Breast epithelium (tissue), 4 donors: ENCODE results near the gene INPPL1. TPM values are rescaled to one million over a fixed set of nuclear protein-coding genes. Genes with fewer than 3 reads are reported as not detected.

Source experiments
- DNase-seq, 2 donors: peaks; one replicate each; pipeline ENCODE4 v3.0.0-alpha.2; 2019; ENCODE audit warnings: low spot score in 2 of 2
- H3K27ac ChIP-seq, 2 donors: fragments of 200-600 bp; sonication (generic) in 1 of 2; one replicate each; pipeline ENCODE4 v1.5.1; 2016 to 2019; ENCODE audit warnings: mild to moderate bottlenecking in 1 of 2
- H3K27me3 ChIP-seq, 2 donors: fragments of 200-600 bp; sonication (generic) in 1 of 2; one replicate each; pipeline versions ENCODE4 v1.5.1 to v1.6.0; 2017 to 2019; ENCODE audit warnings: control low read depth in 1 of 2, mild to moderate bottlenecking in 1 of 2
- H3K36me3 ChIP-seq: fragments of 200-600 bp; one replicate; pipeline ENCODE4 v1.5.1; 2019
- H3K4me1 ChIP-seq, 2 donors: fragments of 200-600 bp; sonication (generic); one replicate each; pipeline ENCODE4 v1.5.1; 2016 to 2019; ENCODE audit warnings: control low read depth in 1 of 2
- H3K4me3 ChIP-seq, 3 donors: fragments of 200-600 bp; sonication (generic); 1 replicate in 2 of 3; 2 replicates in 1 of 3; pipeline ENCODE4 v1.5.1; 2016 to 2019; ENCODE audit warnings: mild to moderate bottlenecking in 3 of 3, moderate library complexity in 2 of 3
- H3K9me3 ChIP-seq, 2 donors: fragments of 200-600 bp; sonication (generic) in 1 of 2; one replicate each; pipeline ENCODE4 v1.5.1; 2016 to 2019; ENCODE audit warnings: control low read depth in 1 of 2
- POLR2A ChIP-seq: fragments of 450-650 bp; IDR thresholded peaks from one replicate; pipeline ENCODE4 v1.6.1; 2016; ENCODE audit warnings: antibody characterized with exemption, mild to moderate bottlenecking, moderate library complexity
- POLR2AphosphoS5 ChIP-seq, 3 donors: sonication (generic); formaldehyde crosslinking; IDR thresholded peaks; one replicate each; pipeline ENCODE4 v1.6.1; 2017; ENCODE audit warnings: antibody characterized with exemption in 3 of 3
- intact Hi-C: fragments of 100-400 bp; cut with DNase I; formaldehyde crosslinking; loops from one replicate; pipeline ENCODE4 v1.15.1; 2023; ENCODE audit warnings: low total_unique reads
- total RNA-seq, 3 donors: library from RNA; depleted of rRNA; stranded (reverse); fragments of >200 nt; gene quantifications; one replicate each; pipeline ENCODE4 v1.1.0, GENCODE V29; 2016
- TF ChIP-seq, protein P1 (sequence below), 3 donors: fragments of 450-650 bp; IDR thresholded peaks; one replicate each; pipeline ENCODE4 v1.5.1; 2016 to 2017; ENCODE audit warnings: antibody characterized with exemption in 3 of 3, mild to moderate bottlenecking in 3 of 3, moderate library complexity in 3 of 3

Gene INPPL1
- total RNA-seq, 3 donors from 2014 or later = 47.2 to 91.8 (median 73.1) TPM

- Histone ChIP-seq H3K4me1 (no peaks in the 10 kb centered on the region), H3K4me3 (no peak overlapping the region), H3K27me3 (no peaks in the 10 kb centered on the region), H3K27ac (no peak overlapping the region), H3K36me3 (no peaks in the 10 kb centered on the region), H3K9me3 (no peaks in the 10 kb centered on the region)
- no peak for DNase-seq
- intact Hi-C loops = no loop called here
- TF ChIP-seq, protein P1, sequence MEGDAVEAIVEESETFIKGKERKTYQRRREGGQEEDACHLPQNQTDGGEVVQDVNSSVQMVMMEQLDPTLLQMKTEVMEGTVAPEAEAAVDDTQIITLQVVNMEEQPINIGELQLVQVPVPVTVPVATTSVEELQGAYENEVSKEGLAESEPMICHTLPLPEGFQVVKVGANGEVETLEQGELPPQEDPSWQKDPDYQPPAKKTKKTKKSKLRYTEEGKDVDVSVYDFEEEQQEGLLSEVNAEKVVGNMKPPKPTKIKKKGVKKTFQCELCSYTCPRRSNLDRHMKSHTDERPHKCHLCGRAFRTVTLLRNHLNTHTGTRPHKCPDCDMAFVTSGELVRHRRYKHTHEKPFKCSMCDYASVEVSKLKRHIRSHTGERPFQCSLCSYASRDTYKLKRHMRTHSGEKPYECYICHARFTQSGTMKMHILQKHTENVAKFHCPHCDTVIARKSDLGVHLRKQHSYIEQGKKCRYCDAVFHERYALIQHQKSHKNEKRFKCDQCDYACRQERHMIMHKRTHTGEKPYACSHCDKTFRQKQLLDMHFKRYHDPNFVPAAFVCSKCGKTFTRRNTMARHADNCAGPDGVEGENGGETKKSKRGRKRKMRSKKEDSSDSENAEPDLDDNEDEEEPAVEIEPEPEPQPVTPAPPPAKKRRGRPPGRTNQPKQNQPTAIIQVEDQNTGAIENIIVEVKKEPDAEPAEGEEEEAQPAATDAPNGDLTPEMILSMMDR (IDR thresholded peaks at IDR 0.05) = no peak
- no peak for TF ChIP-seq POLR2AphosphoS5 (IDR thresholded peaks at IDR 0.05)
- no peak for TF ChIP-seq POLR2A
Measured at GRCh38 chr11:72254299-72254993, 29.9 kb downstream of the INPPL1 start.

- intact Hi-C loops = no loop called here
Measured at GRCh38 chr11:72257570-72257969, 33.0 kb downstream of the INPPL1 start.

DNA sequence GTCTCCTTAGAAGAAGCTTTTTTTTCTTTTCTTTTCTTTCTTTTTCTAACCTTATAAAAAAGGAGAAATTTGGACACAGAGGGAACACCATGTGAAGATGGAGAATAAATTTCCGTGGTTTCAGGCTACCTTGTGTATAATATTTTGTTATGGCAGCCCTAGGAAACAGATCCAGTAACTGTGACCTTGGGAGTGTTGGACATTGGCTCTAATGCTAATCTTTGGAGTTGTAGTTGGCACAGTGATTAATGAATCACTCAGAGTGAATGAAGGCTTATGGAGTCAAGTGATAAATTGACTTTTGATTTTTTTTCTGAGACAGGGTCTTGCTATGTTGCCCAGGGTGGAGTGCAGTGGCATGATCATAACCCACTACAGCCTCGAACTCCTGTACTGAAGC, 34.9 kb downstream of the INPPL1 start:
- TF ChIP-seq POLR2A (no peak), POLR2AphosphoS5 (IDR thresholded peaks at IDR 0.05) (no peak)
- TF ChIP-seq, protein P1 (IDR thresholded peaks at IDR 0.05) = no peak
- no peak for DNase-seq
- intact Hi-C loops = no loop called here
- Histone ChIP-seq H3K4me3 (no peak overlapping the region), H3K27ac (no peak overlapping the region), H3K4me1 (no peaks in the 10 kb centered on the region), H3K27me3 (no peaks in the 10 kb centered on the region), H3K36me3 (no peaks in the 10 kb centered on the region), H3K9me3 (no peaks in the 10 kb centered on the region)

More at GRCh38 chr11:72257570-72257969, 33.0 kb downstream of the INPPL1 start:
- Histone ChIP-seq H3K36me3 (no peaks in the 10 kb centered on the region), H3K9me3 (no peaks in the 10 kb centered on the region), H3K4me3 (no peak overlapping the region), H3K27ac (no peak overlapping the region), H3K4me1 (no peaks in the 10 kb centered on the region), H3K27me3 (no peaks in the 10 kb centered on the region)
- no peak for DNase-seq
- no peak for TF ChIP-seq POLR2A
- no peak for TF ChIP-seq POLR2AphosphoS5 (IDR thresholded peaks at IDR 0.05)
- TF ChIP-seq, protein P1 (IDR thresholded peaks at IDR 0.05) = no peak

- Histone ChIP-seq H3K36me3 (no peaks in the 10 kb centered on the region), H3K4me3 (no peak overlapping the region), H3K4me1 (no peaks in the 10 kb centered on the region), H3K27me3 (no peaks in the 10 kb centered on the region), H3K27ac (no peak overlapping the region), H3K9me3 (no peaks in the 10 kb centered on the region)
- TF ChIP-seq, protein P1 (IDR thresholded peaks at IDR 0.05) = no peak
- TF ChIP-seq POLR2A (no peak), POLR2AphosphoS5 (IDR thresholded peaks at IDR 0.05) (no peak)
- intact Hi-C loops = no loop called here
- DNase-seq = no peak
Measured at GRCh38 chr11:72260574-72260973, 36.0 kb downstream of the INPPL1 start.

- H3K27ac ChIP-seq = no peak overlapping the region
- DNase-seq = no peak
- H3K4me3 ChIP-seq = no peak overlapping the region
- H3K27me3 ChIP-seq = no peaks in the 10 kb centered on the region
- H3K9me3 ChIP-seq = no peaks in the 10 kb centered on the region
- H3K36me3 ChIP-seq = no peaks in the 10 kb centered on the region
- TF ChIP-seq, protein P1 (IDR thresholded peaks at IDR 0.05) = no peak
- TF ChIP-seq POLR2AphosphoS5 (IDR thresholded peaks at IDR 0.05) (no peak), POLR2A (no peak)
- H3K4me1 ChIP-seq = no peaks in the 10 kb centered on the region
- intact Hi-C loops = no loop called here
Measured at GRCh38 chr11:72263361-72263760, 38.8 kb downstream of the INPPL1 start.
